ENCODE measurements around the gene CRYM. TPM values are rescaled to one million over a fixed set of nuclear protein-coding genes. Genes with fewer than 3 reads are reported as not detected.
"Not testable (repeated sequence)": the region's sequence is repeated elsewhere in the genome, so short reads cannot be mapped to it uniquely, and the experiment has no call there.

CRYM gene
- total RNA-seq, 1 donor from 2014 or later: 4.2 TPM

GRCh38 chr16:21321736-21322135, 43.6 kb upstream of the CRYM start:
- no peaks in the 10 kb centered on the region for H3K4me1 Mint-ChIP-seq
- intact Hi-C loops (cut with micrococcal nuclease): no loop called here

GRCh38 chr16:21314339-21314738, 36.2 kb upstream of the CRYM start:
- ChIA-PET CTCF (no interaction called here), POLR2A (no interaction called here)
- no peaks in the 10 kb centered on the region for H3K27me3 Mint-ChIP-seq
- peaks cover 2% of the 10 kb centered on the region for H3K36me3 Mint-ChIP-seq (ENCODE audit: low read depth)
- intact Hi-C loops (cut with micrococcal nuclease): no loop called here
- no peak overlapping the region for H3K4me3 Mint-ChIP-seq
- ATAC-seq (ENCODE audit: low read depth) (no peak), DNase-seq (no peak)
- no peak overlapping the region for H3K27ac Mint-ChIP-seq
- no peak for TF ChIP-seq CTCF (IDR thresholded peaks at IDR 0.05)
- H3K9me3 Mint-ChIP-seq: no peaks in the 10 kb centered on the region
- H3K4me1 Mint-ChIP-seq: no peaks in the 10 kb centered on the region

More at GRCh38 chr16:21321736-21322135, 43.6 kb upstream of the CRYM start:
- no peak for TF ChIP-seq CTCF (IDR thresholded peaks at IDR 0.05)
- ATAC-seq (ENCODE audit: low read depth) (no peak), DNase-seq (no peak)
- Mint-ChIP-seq H3K4me3 (no peak overlapping the region), H3K36me3 (ENCODE audit: low read depth) (peaks cover 2% of the 10 kb centered on the region), H3K27ac (no peak overlapping the region), H3K9me3 (no peaks in the 10 kb centered on the region), H3K27me3 (no peaks in the 10 kb centered on the region)
- CTCF ChIA-PET: no interaction called here
- POLR2A ChIA-PET: no interaction called here

GRCh38 chr16:21312863-21313372, 34.8 kb upstream of the CRYM start:
- POLR2A ChIA-PET; ATAC-seq (ENCODE audit: low read depth); H3K9me3 Mint-ChIP-seq; H3K4me1 Mint-ChIP-seq; intact Hi-C loops (cut with micrococcal nuclease); H3K36me3 Mint-ChIP-seq (ENCODE audit: low read depth); H3K4me3 Mint-ChIP-seq; H3K27me3 Mint-ChIP-seq; CTCF ChIA-PET; H3K27ac Mint-ChIP-seq; DNase-seq: not testable (repeated sequence)

- H3K9me3 Mint-ChIP-seq; intact Hi-C loops (cut with micrococcal nuclease); H3K27me3 Mint-ChIP-seq; H3K4me3 Mint-ChIP-seq; POLR2A ChIA-PET; ATAC-seq (ENCODE audit: low read depth); H3K27ac Mint-ChIP-seq; CTCF ChIA-PET; H3K4me1 Mint-ChIP-seq; DNase-seq; H3K36me3 Mint-ChIP-seq (ENCODE audit: low read depth): not testable (repeated sequence)
Measured at GRCh38 chr16:21312046-21312445, 34.0 kb upstream of the CRYM start.

GRCh38 chr16:21306712-21307111, 28.6 kb upstream of the CRYM start:
- intact Hi-C loops (cut with micrococcal nuclease); H3K4me3 Mint-ChIP-seq; DNase-seq; ATAC-seq (ENCODE audit: low read depth); H3K9me3 Mint-ChIP-seq; POLR2A ChIA-PET; H3K36me3 Mint-ChIP-seq (ENCODE audit: low read depth); CTCF ChIA-PET; H3K27me3 Mint-ChIP-seq; H3K27ac Mint-ChIP-seq: not testable (repeated sequence)
- H3K4me1 Mint-ChIP-seq: peaks cover 17% of the 10 kb centered on the region

- DNase-seq (no peak), ATAC-seq (ENCODE audit: low read depth) (no peak)
- Mint-ChIP-seq H3K9me3 (no peaks in the 10 kb centered on the region), H3K4me3 (peak overlapping the region; percentile 97), H3K36me3 (ENCODE audit: low read depth) (peaks cover 9% of the 10 kb centered on the region), H3K4me1 (peaks cover 30% of the 10 kb centered on the region), H3K27ac (peak overlapping the region; percentile 53), H3K27me3 (no peaks in the 10 kb centered on the region)
- CTCF ChIA-PET: interaction anchor here (0.9 to 1.2 kb wide), 3 partner anchors 23 to 38 kb away, joined by 3 read pairs; no protein-coding TSS in a partner anchor
- no peak for TF ChIP-seq CTCF (IDR thresholded peaks at IDR 0.05)
- intact Hi-C loops (cut with micrococcal nuclease): no loop called here
- POLR2A ChIA-PET: interaction anchor here (0.6 to 1.3 kb wide), 3 partner anchors 27 to 55 kb away, joined by 3 to 4 read pairs (median 3); no protein-coding TSS in a partner anchor
Measured at GRCh38 chr16:21302898-21303528, 24.9 kb upstream of the CRYM start.
